GM12878 (cell line): Measurements from ENCODE around the gene CATSPER2. TPM values are rescaled to one million over a fixed set of nuclear protein-coding genes. Genes with fewer than 3 reads are reported as not detected.
"Not testable (repeated sequence)": the region's sequence is repeated elsewhere in the genome, so short reads cannot be mapped to it uniquely, and the experiment has no call there.

Experiments used
- ATAC-seq: fragments of 200-7000 bp; cut with Tn5 transposase; 3 replicates; pipeline ENCODE4 v1.9.1; 2020; ENCODE audit warnings: mild to moderate bottlenecking, moderate library complexity
- BruUV-seq: library from RNA; stranded (reverse); fragments of 400-500 nt; replicated peaks from 2 replicates; lab custom pipeline; 2021; lab: Mats Ljungman, UMichigan
- CTCF ChIA-PET: fragments of 300-600 bp; sonication (Branson Sonifier 250); formaldehyde crosslinking; extraction: SDS; loops from one replicate; lab custom pipeline; 2021; ENCODE audit warnings: inconsistent platforms; lab: Yijun Ruan, JAX
- POLR2A ChIA-PET: fragments of 350-600 bp; formaldehyde crosslinking; extraction: SDS; loops from one replicate; lab custom pipeline; 2021; ENCODE audit warnings: inconsistent platforms; lab: Charles Lee
- RAD21 ChIA-PET: fragments of 300-600 bp; sonication (Branson Sonifier 250); formaldehyde crosslinking; loops from one replicate; lab custom pipeline; 2023; ENCODE audit warnings: antibody characterized with exemption; ENCODE audit not compliant: unreplicated experiment; lab: Charles Lee
- SMC1A ChIA-PET: fragments of 300-600 bp; sonication (Branson Sonifier 250); formaldehyde crosslinking; loops from one replicate; lab custom pipeline; 2023; ENCODE audit not compliant: unreplicated experiment, uncharacterized antibody; lab: Charles Lee
- DNase-seq: peaks from one replicate; pipeline ENCODE4 v3.0.0-alpha.2; 2011; ENCODE audit warnings: low read depth, low spot score
- FAIRE-seq: peaks from 3 replicates; lab custom pipeline; 2011; peaks lifted over from hg19 to GRCh38; lab: Jason Lieb, UNC
- H2AFZ ChIP-seq: 2 replicates; pipeline ENCODE4 v1.6.0; 2011; ENCODE audit warnings: low read depth, low read length, control low read depth; ENCODE audit not compliant: control insufficient read depth
- H3K27ac ChIP-seq: 2 replicates; pipeline ENCODE4 v1.5.1; 2011; ENCODE audit warnings: control low read depth; ENCODE audit not compliant: control insufficient read depth, insufficient read depth
- H3K27me3 ChIP-seq, 2 experiments: replicated peaks in 1 of 2; 2 replicates each; pipeline versions ENCODE4 v1.6.0 to v1.6.1; 2011; ENCODE audit warnings: low read length in 1 of 2; ENCODE audit not compliant: control insufficient read depth in 2 of 2, insufficient read depth in 2 of 2
- H3K36me3 ChIP-seq, 2 experiments: 2 replicates each; pipeline ENCODE4 v1.5.1; 2011; ENCODE audit warnings: low read length in 1 of 2; ENCODE audit not compliant: control insufficient read depth in 2 of 2, insufficient read depth in 2 of 2
- H3K4me1 ChIP-seq: 2 replicates; pipeline ENCODE4 v1.6.1; 2011; ENCODE audit warnings: mild to moderate bottlenecking, low read length, moderate library complexity, mixed read lengths; ENCODE audit not compliant: control insufficient read depth, insufficient read depth
- H3K4me2 ChIP-seq: 2 replicates; pipeline ENCODE4 v1.6.0; 2011; ENCODE audit warnings: control low read depth; ENCODE audit not compliant: control insufficient read depth, insufficient read depth
- H3K4me3 ChIP-seq: fragments of 200-600 bp; sonication (generic); 2 replicates; pipeline ENCODE4 v1.5.1; 2016
- H3K79me2 ChIP-seq: 2 replicates; pipeline ENCODE4 v1.6.0; 2011; ENCODE audit warnings: low read length; ENCODE audit not compliant: control insufficient read depth, insufficient read depth
- H3K9ac ChIP-seq: 2 replicates; pipeline ENCODE4 v1.8.0; 2011; ENCODE audit warnings: low read length, control low read depth, mixed read lengths; ENCODE audit not compliant: control insufficient read depth, insufficient read depth
- H3K9me3 ChIP-seq: replicated peaks from 3 replicates; pipeline ENCODE4 v1.5.1; 2011; ENCODE audit warnings: mild to moderate bottlenecking, low read length; ENCODE audit not compliant: control insufficient read depth, insufficient read depth
- H4K20me1 ChIP-seq: 2 replicates; pipeline ENCODE4 v1.6.0; 2011; ENCODE audit not compliant: control insufficient read depth, insufficient read depth
- WGBS: methylation state at CpG from one replicate; pipeline ENCODE4 v1.1.6; 2016; ENCODE audit warnings: low lambda C conversion rate; ENCODE audit not compliant: insufficient replicate concordance, insufficient coverage; ENCODE audit errors: missing lambda C conversion rate; 5-methylcytosine and 5-hydroxymethylcytosine counted together
- in situ Hi-C: fragments of 300-500 bp; cut with MboI; formaldehyde crosslinking; loops from 9 replicates; pipeline ENCODE4 v1.14.3; 2018; ENCODE audit warnings: mixed read lengths
- intact Hi-C: fragments of 100-400 bp; cut with micrococcal nuclease; formaldehyde crosslinking; loops from one replicate; pipeline ENCODE4 v1.14.2; 2022; ENCODE audit not compliant: unreplicated experiment
- polyA plus RNA-seq, 11 experiments: library from polyadenylated mRNA; depleted of rRNA in 4 of 11; unstranded in 6 of 11; stranded (reverse) in 5 of 11; fragments of >200 nt; fragmentation: Nextera tagmentation in 4 of 11; fragmentation: Illumina TruSeq in 1 of 11; extraction: Ambion mirVana in 4 of 11; extraction: Trizol in 1 of 11; gene quantifications; 1 replicate in 1 of 11; 2 replicates in 10 of 11; pipeline versions ENCODE4 v1.2.1 to v1.2.3, GENCODE V29; 2011 to 2016; ENCODE audit warnings: inconsistent platforms in 2 of 11, missing spikeins in 2 of 11, low read depth in 1 of 11
- total RNA-seq, 4 experiments: library from RNA; depleted of rRNA in 3 of 4; stranded (reverse); fragments of >200 nt in 3 of 4; fragmentation: Illumina TruSeq in 1 of 4; extraction: Trizol in 1 of 4; gene quantifications; 2 replicates each; pipeline versions ENCODE4 v1.2.1 to v1.2.3, GENCODE V29; 2013 to 2021

Gene CATSPER2
- total and polyA plus RNA-seq, 10 of the 15 experiments (the other 5 are each of a cell fraction or from before 2014, with no cell fraction given), result 0.64 to 7.2 (median 2.5) TPM

GRCh38 chr15:43693148-43694022, 44.7 kb upstream of the CATSPER2 start, which contains the start of gene CKMT1A:
CKMT1A (plus strand) TSS chr15:43693859; CDS start chr15:43694051, 192 bp downstream.
- H3K4me1 ChIP-seq, BruUV-seq, H3K4me3 ChIP-seq, H3K36me3 ChIP-seq, FAIRE-seq, H3K79me2 ChIP-seq, H2AFZ ChIP-seq, H3K27me3 ChIP-seq, H4K20me1 ChIP-seq, H3K9ac ChIP-seq, H3K4me2 ChIP-seq, POLR2A ChIA-PET, RAD21 ChIA-PET, SMC1A ChIA-PET, DNase-seq, in situ Hi-C loops, intact Hi-C loops, H3K27ac ChIP-seq, CTCF ChIA-PET, H3K9me3 ChIP-seq: not testable (repeated sequence)
- no CpG with 5 or more reads among the region's 43 CpGs for WGBS
- ATAC-seq, result peak; percentile 7; the same call in 2 of the 3 replicates

- H3K4me1 ChIP-seq, intact Hi-C loops, RAD21 ChIA-PET, FAIRE-seq, ATAC-seq, in situ Hi-C loops, H3K9ac ChIP-seq, BruUV-seq, H3K27me3 ChIP-seq, H3K79me2 ChIP-seq, DNase-seq, SMC1A ChIA-PET, H4K20me1 ChIP-seq, H3K4me3 ChIP-seq, H3K9me3 ChIP-seq, H3K36me3 ChIP-seq, H3K27ac ChIP-seq, CTCF ChIA-PET, H2AFZ ChIP-seq, POLR2A ChIA-PET, H3K4me2 ChIP-seq: not testable (repeated sequence)
- no CpG with 5 or more reads among the region's 7 CpGs for WGBS
These were observed 44.0 kb upstream of the CATSPER2 start for GRCh38 chr15:43692679-43693078.

GRCh38 chr15:43689604-43690301, 41.1 kb upstream of the CATSPER2 start:
- no CpG with 5 or more reads among the region's 54 CpGs for WGBS
- DNase-seq, in situ Hi-C loops, H2AFZ ChIP-seq, H3K27ac ChIP-seq, H3K27me3 ChIP-seq, H3K9ac ChIP-seq, CTCF ChIA-PET, SMC1A ChIA-PET, RAD21 ChIA-PET, H3K79me2 ChIP-seq, H3K4me1 ChIP-seq, POLR2A ChIA-PET, intact Hi-C loops, H3K4me2 ChIP-seq, H4K20me1 ChIP-seq, BruUV-seq, H3K36me3 ChIP-seq, H3K4me3 ChIP-seq, H3K9me3 ChIP-seq: not testable (repeated sequence)
- peak; percentile 100 for ATAC-seq
- FAIRE-seq, result peak; percentile 98
